Measurements from ENCODE around the gene FOXJ1. TPM values are rescaled to one million over a fixed set of nuclear protein-coding genes. Genes with fewer than 3 reads are reported as not detected.

The FOXJ1 gene
- polyA plus RNA-seq, 2 of the 4 experiments (the other 2 are of a cell fraction): 0.09 to 0.50 TPM

DNA sequence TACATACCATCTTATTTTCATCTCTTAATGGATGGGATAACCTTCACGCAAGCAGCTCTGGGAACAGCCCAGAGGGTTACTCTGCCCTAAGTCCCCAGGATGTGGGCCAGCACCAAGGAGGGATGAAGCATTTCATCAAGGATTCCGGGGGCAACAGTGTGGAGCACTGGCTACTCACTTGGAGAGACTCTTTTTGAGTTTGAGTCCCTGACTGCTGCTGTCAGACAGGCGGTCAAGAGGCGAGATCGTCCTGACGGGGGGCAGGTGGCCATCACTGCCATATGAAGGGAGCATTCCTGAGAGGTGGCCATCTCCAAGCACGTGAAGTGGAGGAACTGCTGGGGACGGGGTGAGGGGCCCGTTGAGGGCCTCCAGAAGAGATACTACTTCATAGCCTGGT lies 18.1 kb upstream of the FOXJ1 start:
- TF ChIP-seq NPAS2 (CRISPR knock-in tag; IDR thresholded peaks at IDR 0.05; ENCODE audit: borderline replicate concordance): no peak
- TF ChIP-seq NR3C1 (IDR thresholded peaks at IDR 0.05): no peak
- TF ChIP-seq SREBF2 (IDR thresholded peaks at IDR 0.05): no peak
- no peak for TF ChIP-seq HOXA7 (CRISPR knock-in tag; IDR thresholded peaks at IDR 0.05)
- no peak for TF ChIP-seq ZFP36 (IDR thresholded peaks at IDR 0.05; ENCODE audit: borderline replicate concordance, partially characterized antibody)
- no peak for TF ChIP-seq FOSB (CRISPR knock-in tag; IDR thresholded peaks at IDR 0.05)
- TF ChIP-seq ZC3H11A (IDR thresholded peaks at IDR 0.05): no peak
- TF ChIP-seq BCL3 (IDR thresholded peaks at IDR 0.05): no peak
- no peak for TF ChIP-seq CEBPB (IDR thresholded peaks at IDR 0.05)
- TF ChIP-seq RAD21 (conservative IDR thresholded peaks at IDR 0.05 in 1 of 2, IDR thresholded peaks at IDR 0.05 in 1 of 2): no peak
- no peak for TF ChIP-seq EHMT2 (IDR thresholded peaks at IDR 0.05; ENCODE audit: low read depth)
- ChIA-PET POLR2A (no interaction called here), CTCF (interaction anchor here (1.2 to 21.1 kb wide), 7 partner anchors 9 to 120 kb away, joined by 5 to 206 read pairs (median 23); no protein-coding TSS in a partner anchor)
- Histone ChIP-seq H3K4me1 (0 out of 3 replicates have a peak, but pooled peaks cover 2% of the 10 kb centered on the region), H3K4me3 (no peak overlapping the region), H3K27ac (no peak overlapping the region), H3K9me3 (no peaks in the 10 kb centered on the region), H3K4me2 (no peak overlapping the region)
- FAIRE-seq (no peak), ATAC-seq (no peak), DNase-seq (ENCODE audit: low read depth in 1 of 2, low spot score in 1 of 2) (no peak)
- 65% methylated on average over 9 of the region's 9 CpGs for WGBS (ENCODE audit: missing lambda C conversion rate)

- no peak for DNase-seq (ENCODE audit: low read depth in 1 of 2, low spot score in 1 of 2)
- 77% methylated on average over 5 of the region's 5 CpGs for whole genome bisulfite sequencing (ENCODE audit: missing lambda C conversion rate)
- TF ChIP-seq MYC (IDR thresholded peaks at IDR 0.05; ENCODE audit: borderline replicate concordance, low read length): no peak
- no peak for TF ChIP-seq CEBPB (IDR thresholded peaks at IDR 0.05)
- no peak for FAIRE-seq
- H3K4me2 ChIP-seq: no peak overlapping the region
- POLR2A ChIA-PET: no interaction called here
- no peak for ATAC-seq
- no peak overlapping the region for H3K4me3 ChIP-seq
- H3K9me3 ChIP-seq: no peaks in the 10 kb centered on the region
- CTCF ChIA-PET: interaction anchor here (1.0 to 21.1 kb wide), 11 partner anchors 8 to 122 kb away, joined by 3 to 206 read pairs (median 6); partner anchors contain the start of gene FOXJ1
- H3K27ac ChIP-seq: 0 out of 6 replicates have a peak overlapping the region, but pooled peaks of 1 of the 2 experiments have one; percentile 1
- 0 out of 3 replicates have a peak, but pooled peaks cover 2% of the 10 kb centered on the region for H3K4me1 ChIP-seq
Observed at GRCh38 chr17:76157759-76158158, 16.7 kb upstream of the FOXJ1 start.

DNA sequence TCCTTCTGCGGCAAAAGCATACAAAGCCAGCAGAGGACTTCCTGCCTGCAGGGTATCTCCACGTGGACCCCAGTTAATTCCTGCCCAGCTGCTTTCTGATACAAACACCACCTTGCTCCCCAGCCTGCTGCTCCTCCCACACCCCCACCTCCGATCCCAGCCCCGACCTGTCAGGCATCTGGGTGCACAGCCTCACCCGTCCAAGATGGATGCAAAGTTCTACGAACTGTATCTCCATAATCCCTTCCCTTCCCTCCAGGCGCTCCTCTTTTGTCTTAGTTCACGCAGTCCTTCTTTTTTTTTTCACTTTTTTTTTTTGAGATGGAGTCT lies 15.6 kb upstream of the FOXJ1 start:
- ChIA-PET CTCF (interaction anchor here (0.8 to 21.1 kb wide), 9 partner anchors 11 to 141 kb away, joined by 3 to 206 read pairs (median 4); partner anchors contain the start of gene FOXJ1), POLR2A (no interaction called here)
- DNase-seq (ENCODE audit: low read depth in 1 of 2, low spot score in 1 of 2): no peak
- TF ChIP-seq, protein P1, sequence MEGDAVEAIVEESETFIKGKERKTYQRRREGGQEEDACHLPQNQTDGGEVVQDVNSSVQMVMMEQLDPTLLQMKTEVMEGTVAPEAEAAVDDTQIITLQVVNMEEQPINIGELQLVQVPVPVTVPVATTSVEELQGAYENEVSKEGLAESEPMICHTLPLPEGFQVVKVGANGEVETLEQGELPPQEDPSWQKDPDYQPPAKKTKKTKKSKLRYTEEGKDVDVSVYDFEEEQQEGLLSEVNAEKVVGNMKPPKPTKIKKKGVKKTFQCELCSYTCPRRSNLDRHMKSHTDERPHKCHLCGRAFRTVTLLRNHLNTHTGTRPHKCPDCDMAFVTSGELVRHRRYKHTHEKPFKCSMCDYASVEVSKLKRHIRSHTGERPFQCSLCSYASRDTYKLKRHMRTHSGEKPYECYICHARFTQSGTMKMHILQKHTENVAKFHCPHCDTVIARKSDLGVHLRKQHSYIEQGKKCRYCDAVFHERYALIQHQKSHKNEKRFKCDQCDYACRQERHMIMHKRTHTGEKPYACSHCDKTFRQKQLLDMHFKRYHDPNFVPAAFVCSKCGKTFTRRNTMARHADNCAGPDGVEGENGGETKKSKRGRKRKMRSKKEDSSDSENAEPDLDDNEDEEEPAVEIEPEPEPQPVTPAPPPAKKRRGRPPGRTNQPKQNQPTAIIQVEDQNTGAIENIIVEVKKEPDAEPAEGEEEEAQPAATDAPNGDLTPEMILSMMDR (IDR thresholded peaks at IDR 0.05): no peak
- TF ChIP-seq HOXB5 (CRISPR knock-in tag; IDR thresholded peaks at IDR 0.05) (no peak), GATA3 (IDR thresholded peaks at IDR 0.05; ENCODE audit: borderline replicate concordance) (no peak), ELK1 (IDR thresholded peaks at IDR 0.05; ENCODE audit: low read depth, low read length) (no peak), CHD4 (IDR thresholded peaks at IDR 0.05; ENCODE audit: borderline replicate concordance) (no peak), TFCP2L1 (CRISPR knock-in tag; IDR thresholded peaks at IDR 0.05) (no peak)
- TF ChIP-seq, protein P2, sequence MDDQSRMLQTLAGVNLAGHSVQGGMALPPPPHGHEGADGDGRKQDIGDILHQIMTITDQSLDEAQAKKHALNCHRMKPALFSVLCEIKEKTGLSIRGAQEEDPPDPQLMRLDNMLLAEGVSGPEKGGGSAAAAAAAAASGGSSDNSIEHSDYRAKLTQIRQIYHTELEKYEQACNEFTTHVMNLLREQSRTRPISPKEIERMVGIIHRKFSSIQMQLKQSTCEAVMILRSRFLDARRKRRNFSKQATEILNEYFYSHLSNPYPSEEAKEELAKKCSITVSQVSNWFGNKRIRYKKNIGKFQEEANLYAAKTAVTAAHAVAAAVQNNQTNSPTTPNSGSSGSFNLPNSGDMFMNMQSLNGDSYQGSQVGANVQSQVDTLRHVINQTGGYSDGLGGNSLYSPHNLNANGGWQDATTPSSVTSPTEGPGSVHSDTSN (IDR thresholded peaks at IDR 0.05): no peak
- H3K4me1 ChIP-seq: 0 out of 3 replicates have a peak, but pooled peaks cover 2% of the 10 kb centered on the region
- no peak for FAIRE-seq
- no peak overlapping the region for H3K27ac ChIP-seq
- no peaks in the 10 kb centered on the region for H3K9me3 ChIP-seq
- no peak overlapping the region for H3K4me2 ChIP-seq
- 83% methylated on average over 8 of the region's 8 CpGs for WGBS (ENCODE audit: missing lambda C conversion rate)
- no peak overlapping the region for H3K4me3 ChIP-seq
- no peak for ATAC-seq
